Activated CD4-positive, alpha-beta T cell treated with anti-CD3 and anti-CD28 coated beads for 36 hours (primary cell): ENCODE data around the gene GRID1. TPM values are rescaled to one million over a fixed set of nuclear protein-coding genes. Genes with fewer than 3 reads are reported as not detected.

ENCODE experiments used
- ATAC-seq: fragments of 200-7000 bp; cut with Tn5 transposase; one replicate; pipeline ENCODE4 v1.10.0; 2021; ENCODE audit warnings: mild to moderate bottlenecking, moderate library complexity
- CTCF ChIA-PET: fragments of 350-600 bp; sonication (Branson Sonifier 250); formaldehyde crosslinking; loops from one replicate; lab custom pipeline; 2021; ENCODE audit warnings: antibody characterized with exemption; lab: Charles Lee
- POLR2A ChIA-PET: fragments of 350-600 bp; sonication (Branson Sonifier 250); formaldehyde crosslinking; loops from one replicate; lab custom pipeline; 2021; ENCODE audit warnings: antibody characterized with exemption, inconsistent platforms; lab: Charles Lee
- DNase-seq: peaks from one replicate; pipeline ENCODE4 v3.0.0-alpha.2; 2020
- H3K27ac Mint-ChIP-seq: one replicate; pipeline ENCODE4 v1.8.0; 2021; ENCODE audit warnings: mixed read lengths
- H3K27me3 Mint-ChIP-seq: one replicate; pipeline ENCODE4 v1.8.0; 2021; ENCODE audit warnings: mixed read lengths
- H3K36me3 Mint-ChIP-seq: one replicate; pipeline ENCODE4 v1.8.0; 2021; ENCODE audit warnings: low read depth, mixed read lengths
- H3K4me1 Mint-ChIP-seq: one replicate; pipeline ENCODE4 v1.8.0; 2021; ENCODE audit warnings: mixed read lengths
- H3K4me3 Mint-ChIP-seq: one replicate; pipeline ENCODE4 v1.8.0; 2021; ENCODE audit warnings: mild to moderate bottlenecking, moderate library complexity, mixed read lengths
- H3K9me3 Mint-ChIP-seq: one replicate; pipeline ENCODE4 v1.8.0; 2021; ENCODE audit warnings: low read depth, mixed read lengths
- intact Hi-C, 2 experiments: fragments of 100-400 bp; cut with DNase I in 1 of 2; cut with micrococcal nuclease in 1 of 2; formaldehyde crosslinking; loops; one replicate each; pipeline versions ENCODE4 v1.14.2 to v1.15.1; 2022 to 2024; cut with DNase I, micrococcal nuclease
- total RNA-seq, 2 experiments: library from RNA; stranded (reverse); gene quantifications; one replicate each; pipeline ENCODE4 v1.2.3, GENCODE V29; 2021

Gene GRID1
- total RNA-seq, 2 experiments from 2014 or later, result not detected

DNA sequence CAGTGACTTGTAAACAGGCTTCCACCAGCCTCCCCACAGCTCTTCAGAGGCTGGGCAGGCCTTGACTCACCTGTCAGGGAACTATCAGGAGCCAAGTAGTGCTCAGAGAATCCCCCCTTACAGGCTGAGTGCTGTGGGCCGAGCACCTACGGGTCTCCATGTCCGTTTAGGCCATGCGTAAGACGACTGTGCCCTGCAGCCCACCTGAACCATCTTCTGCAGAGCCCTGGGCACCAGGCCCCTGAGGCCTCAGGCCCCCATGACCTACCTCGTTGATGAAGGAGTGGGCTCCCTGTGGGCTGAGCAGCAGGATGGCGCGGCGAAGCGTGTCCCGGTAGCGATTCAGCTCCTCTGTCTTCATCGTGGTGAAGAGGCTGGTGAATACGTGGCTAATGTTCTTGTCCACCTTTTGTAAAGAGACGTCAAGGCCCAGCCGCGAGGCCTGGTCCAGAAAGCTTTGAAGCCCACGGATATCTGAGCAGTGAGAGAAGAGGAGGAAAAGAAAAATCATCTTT lies 228.0 kb downstream of the GRID1 start:
- Mint-ChIP-seq H3K4me3 (no peak overlapping the region), H3K4me1 (no peaks in the 10 kb centered on the region), H3K36me3 (no peaks in the 10 kb centered on the region), H3K27ac (no peak overlapping the region), H3K9me3 (no peaks in the 10 kb centered on the region), H3K27me3 (no peaks in the 10 kb centered on the region)
- CTCF ChIA-PET, result interaction anchor here (1.3 kb wide), 1 partner anchor 92 kb away, joined by 4 read pairs; no protein-coding TSS in a partner anchor
- POLR2A ChIA-PET, result no interaction called here
- intact Hi-C loops, result loop anchor here in 1 of 2 experiments (5.0 kb wide), 1 partner anchor 141 kb away; no protein-coding TSS in a partner anchor
- DNase-seq, result no peak
- no peak for ATAC-seq

- intact Hi-C loops, result loop anchor here in 1 of 2 experiments (5.0 kb wide), 1 partner anchor 140 kb away; no protein-coding TSS in a partner anchor
- Mint-ChIP-seq H3K9me3 (no peaks in the 10 kb centered on the region), H3K27ac (no peak overlapping the region), H3K4me1 (no peaks in the 10 kb centered on the region), H3K36me3 (no peaks in the 10 kb centered on the region), H3K4me3 (no peak overlapping the region), H3K27me3 (no peaks in the 10 kb centered on the region)
- POLR2A ChIA-PET, result no interaction called here
- ATAC-seq (no peak), DNase-seq (no peak)
- CTCF ChIA-PET, result no interaction called here
These were observed 229.0 kb downstream of the GRID1 start for GRCh38 chr10:86137561-86137960.

GRCh38 chr10:86136934-86137333 lies 229.7 kb downstream of the GRID1 start:
- POLR2A ChIA-PET, result no interaction called here
- H3K27me3 Mint-ChIP-seq, result no peaks in the 10 kb centered on the region
- no peaks in the 10 kb centered on the region for H3K9me3 Mint-ChIP-seq
- no peak overlapping the region for H3K27ac Mint-ChIP-seq
- no peaks in the 10 kb centered on the region for H3K36me3 Mint-ChIP-seq
- ATAC-seq (no peak), DNase-seq (no peak)
- intact Hi-C loops, result loop anchor here in 1 of 2 experiments (5.0 kb wide), 1 partner anchor 140 kb away; no protein-coding TSS in a partner anchor
- CTCF ChIA-PET, result no interaction called here
- H3K4me1 Mint-ChIP-seq, result no peaks in the 10 kb centered on the region
- H3K4me3 Mint-ChIP-seq, result no peak overlapping the region

DNA sequence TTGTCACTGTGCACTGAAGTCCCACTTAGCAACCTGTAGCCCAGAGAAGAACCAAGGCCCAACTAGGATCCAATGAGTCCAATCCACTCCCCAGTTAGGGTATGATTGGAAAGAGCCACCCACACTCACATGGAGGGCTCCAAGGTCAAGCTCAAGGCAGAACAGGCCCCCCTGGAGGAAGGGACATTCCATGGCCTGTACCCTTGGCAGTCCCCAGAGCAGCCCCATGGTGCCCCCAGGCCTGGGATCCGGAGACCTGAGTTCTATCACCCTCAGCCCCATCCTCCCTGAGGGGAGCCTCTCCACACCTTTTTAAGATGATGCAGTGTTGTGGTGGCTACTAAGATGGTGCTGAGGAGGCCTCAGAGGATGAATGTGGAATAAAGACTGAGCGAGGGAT lies 231.4 kb downstream of the GRID1 start:
- DNase-seq, result no peak
- Mint-ChIP-seq H3K27me3 (no peaks in the 10 kb centered on the region), H3K27ac (no peak overlapping the region), H3K9me3 (no peaks in the 10 kb centered on the region), H3K4me1 (no peaks in the 10 kb centered on the region), H3K4me3 (no peak overlapping the region), H3K36me3 (no peaks in the 10 kb centered on the region)
- ChIA-PET CTCF (no interaction called here), POLR2A (no interaction called here)
- intact Hi-C loops, result loop anchor here in 1 of 2 experiments (5.0 kb wide), 1 partner anchor 138 kb away; no protein-coding TSS in a partner anchor
- ATAC-seq, result no peak

- Mint-ChIP-seq H3K36me3 (no peaks in the 10 kb centered on the region), H3K27ac (no peak overlapping the region), H3K4me3 (no peak overlapping the region), H3K27me3 (peaks cover 11% of the 10 kb centered on the region), H3K4me1 (no peaks in the 10 kb centered on the region), H3K9me3 (no peaks in the 10 kb centered on the region)
- DNase-seq, result no peak
- ChIA-PET CTCF (interaction anchor here (0.7 kb wide), 1 partner anchor 128 kb away, joined by 3 read pairs; no protein-coding TSS in a partner anchor), POLR2A (no interaction called here)
- ATAC-seq, result no peak
- intact Hi-C loops, result no loop called here
These were observed 235.7 kb downstream of the GRID1 start for GRCh38 chr10:86130737-86131475.

DNA sequence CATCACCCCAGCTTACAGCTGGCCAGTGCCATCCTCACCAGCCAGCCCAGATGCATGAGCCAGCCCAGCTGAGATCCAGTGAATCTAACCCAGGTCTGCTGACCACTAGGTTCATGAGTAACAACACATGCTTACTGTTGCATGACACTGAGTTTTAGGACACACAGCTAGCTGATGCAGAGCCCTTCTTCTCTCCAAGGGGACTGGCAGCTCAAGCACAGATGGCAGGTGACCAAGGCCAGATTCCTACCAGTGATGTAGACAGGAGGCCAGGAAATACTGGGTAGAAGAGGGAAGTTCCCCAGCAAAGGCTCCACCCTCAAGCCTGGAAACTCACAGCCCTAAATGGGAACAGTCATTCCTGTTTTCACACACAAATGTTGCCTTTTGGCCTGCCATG lies 236.6 kb downstream of the GRID1 start:
- Mint-ChIP-seq H3K4me3 (no peak overlapping the region), H3K9me3 (no peaks in the 10 kb centered on the region), H3K27ac (no peak overlapping the region), H3K4me1 (no peaks in the 10 kb centered on the region), H3K36me3 (no peaks in the 10 kb centered on the region), H3K27me3 (peaks cover 11% of the 10 kb centered on the region)
- intact Hi-C loops, result no loop called here
- CTCF ChIA-PET, result interaction anchor here (0.6 kb wide), 1 partner anchor 38 kb away, joined by 3 read pairs; no protein-coding TSS in a partner anchor
- DNase-seq, result no peak
- POLR2A ChIA-PET, result no interaction called here
- no peak for ATAC-seq

DNA sequence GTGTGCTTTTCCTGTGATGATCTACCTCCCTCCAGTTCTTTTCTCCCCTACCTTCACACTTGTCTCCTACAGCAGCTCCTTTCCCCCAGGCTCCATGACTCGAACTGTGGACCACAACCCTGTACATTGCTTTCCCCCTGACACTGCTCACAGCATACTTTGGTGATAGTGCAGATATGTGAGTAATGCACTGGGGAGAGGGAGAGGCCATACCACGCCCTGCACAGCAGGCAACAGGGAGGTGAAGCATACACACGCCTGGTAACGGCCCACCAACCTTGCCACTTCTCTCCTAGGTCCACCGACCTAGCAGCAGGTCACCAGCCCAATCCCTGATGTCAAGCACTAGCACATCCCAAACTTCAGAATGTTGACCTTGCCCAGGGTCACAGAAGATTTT lies 238.2 kb downstream of the GRID1 start:
- ChIA-PET POLR2A (no interaction called here), CTCF (no interaction called here)
- Mint-ChIP-seq H3K27ac (no peak overlapping the region), H3K4me1 (no peaks in the 10 kb centered on the region), H3K9me3 (no peaks in the 10 kb centered on the region), H3K4me3 (no peak overlapping the region), H3K27me3 (peaks cover 11% of the 10 kb centered on the region), H3K36me3 (no peaks in the 10 kb centered on the region)
- intact Hi-C loops, result no loop called here
- ATAC-seq (no peak), DNase-seq (no peak)

- CTCF ChIA-PET, result interaction anchor here (0.5 kb wide), 1 partner anchor 679 kb away, joined by 3 read pairs; no protein-coding TSS in a partner anchor
These were observed 239.2 kb downstream of the GRID1 start for GRCh38 chr10:86127274-86127819.

GRCh38 chr10:86124734-86125133 lies 241.9 kb downstream of the GRID1 start:
- CTCF ChIA-PET, result no interaction called here
- ATAC-seq, result no peak
- POLR2A ChIA-PET, result no interaction called here
- Mint-ChIP-seq H3K27ac (no peak overlapping the region), H3K4me1 (no peaks in the 10 kb centered on the region), H3K27me3 (peaks cover 11% of the 10 kb centered on the region), H3K36me3 (no peaks in the 10 kb centered on the region), H3K4me3 (no peak overlapping the region), H3K9me3 (no peaks in the 10 kb centered on the region)
- intact Hi-C loops, result no loop called here
- no peak for DNase-seq

More at GRCh38 chr10:86127274-86127819, 239.2 kb downstream of the GRID1 start:
- POLR2A ChIA-PET, result no interaction called here
- peaks cover 11% of the 10 kb centered on the region for H3K27me3 Mint-ChIP-seq
- intact Hi-C loops, result no loop called here
- H3K36me3 Mint-ChIP-seq, result no peaks in the 10 kb centered on the region
- no peak overlapping the region for H3K4me3 Mint-ChIP-seq
- H3K4me1 Mint-ChIP-seq, result no peaks in the 10 kb centered on the region
- no peaks in the 10 kb centered on the region for H3K9me3 Mint-ChIP-seq
- DNase-seq (no peak), ATAC-seq (no peak)
- no peak overlapping the region for H3K27ac Mint-ChIP-seq

DNA sequence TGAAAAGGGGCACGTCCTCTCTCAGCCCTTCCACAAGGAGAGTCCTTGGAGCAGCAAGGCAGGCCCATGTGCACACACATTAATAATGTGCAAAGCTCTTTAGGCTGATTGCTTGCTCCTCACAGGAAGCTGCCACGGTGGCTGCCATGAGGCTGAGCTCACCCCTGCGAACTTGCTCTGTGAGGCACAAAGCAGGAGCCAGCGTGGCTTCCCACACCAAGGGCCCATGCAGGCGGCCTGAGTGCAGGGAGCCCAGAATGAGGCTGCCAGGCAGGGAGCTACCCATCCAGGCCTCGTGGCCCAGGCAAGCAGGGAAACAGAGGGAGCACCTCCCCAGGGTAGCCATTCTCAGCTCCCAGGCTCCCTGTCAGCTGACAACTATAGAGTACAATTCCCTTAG lies 242.9 kb downstream of the GRID1 start:
- H3K36me3 Mint-ChIP-seq, result no peaks in the 10 kb centered on the region
- CTCF ChIA-PET, result interaction anchor here (0.7 kb wide), 2 partner anchors 16 to 592 kb away, joined by 3 read pairs; no protein-coding TSS in a partner anchor

GRCh38 chr10:86123304-86123703 lies 243.3 kb downstream of the GRID1 start:
- no peaks in the 10 kb centered on the region for H3K4me1 Mint-ChIP-seq
- H3K36me3 Mint-ChIP-seq, result no peaks in the 10 kb centered on the region
- no peak overlapping the region for H3K4me3 Mint-ChIP-seq
- ATAC-seq (no peak), DNase-seq (no peak)
- peaks cover 8% of the 10 kb centered on the region for H3K27me3 Mint-ChIP-seq
- ChIA-PET CTCF (interaction anchor here (0.7 kb wide), 2 partner anchors 16 to 592 kb away, joined by 3 read pairs; no protein-coding TSS in a partner anchor), POLR2A (no interaction called here)
- no peak overlapping the region for H3K27ac Mint-ChIP-seq
- H3K9me3 Mint-ChIP-seq, result no peaks in the 10 kb centered on the region
- intact Hi-C loops, result no loop called here

More for the DNA sequence above, 242.9 kb downstream of the GRID1 start:
- H3K27me3 Mint-ChIP-seq, result peaks cover 10% of the 10 kb centered on the region
- H3K4me3 Mint-ChIP-seq, result no peak overlapping the region
- no peaks in the 10 kb centered on the region for H3K4me1 Mint-ChIP-seq
- DNase-seq (no peak), ATAC-seq (no peak)
- no peak overlapping the region for H3K27ac Mint-ChIP-seq
- intact Hi-C loops, result no loop called here
- no peaks in the 10 kb centered on the region for H3K9me3 Mint-ChIP-seq
- POLR2A ChIA-PET, result no interaction called here
